Tibial nerve (tissue), 4 donors: ENCODE measurements around the gene GFRAL.

Experiments used
- EP300 ChIP-seq, 2 donors: sonication (generic); formaldehyde crosslinking; IDR thresholded peaks; one replicate each; pipeline ENCODE4 v1.6.1; 2017; ENCODE audit warnings: antibody characterized with exemption in 2 of 2, mild to moderate bottlenecking in 1 of 2
- POLR2A ChIP-seq, 2 donors: fragments of 450-650 bp; IDR thresholded peaks; one replicate each; pipeline ENCODE4 v1.6.1; 2017; ENCODE audit warnings: antibody characterized with exemption in 2 of 2, mild to moderate bottlenecking in 2 of 2, moderate library complexity in 2 of 2
- TF ChIP-seq, protein P1 (sequence below), 5 experiments: fragments of 200-600 bp in 3 of 5; fragments of 450-650 bp in 2 of 5; sonication (generic) in 3 of 5; IDR thresholded peaks; one replicate each; pipeline ENCODE4 v1.5.1; 2016 to 2019; ENCODE audit warnings: antibody characterized with exemption in 5 of 5, mild to moderate bottlenecking in 3 of 5, moderate library complexity in 2 of 5

DNA sequence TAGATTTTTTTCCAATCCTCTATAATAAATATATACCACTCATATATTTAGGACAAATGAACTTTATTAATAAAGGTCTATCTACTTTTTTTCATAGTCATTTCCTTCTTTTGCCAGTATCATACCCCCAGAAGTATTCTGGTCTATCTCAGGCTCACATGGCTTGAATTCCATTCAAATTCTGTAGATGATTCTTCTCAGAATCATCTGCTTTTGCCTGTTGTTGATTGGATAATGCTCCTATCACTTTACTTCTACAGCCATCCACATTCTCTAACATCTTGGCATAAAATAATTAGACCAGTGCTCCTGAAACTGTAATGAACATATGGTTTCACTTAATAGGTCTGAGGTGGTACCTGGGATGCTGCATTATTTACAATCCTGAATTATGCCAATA lies 121.2 kb downstream of the GFRAL start:
- TF ChIP-seq, protein P1, sequence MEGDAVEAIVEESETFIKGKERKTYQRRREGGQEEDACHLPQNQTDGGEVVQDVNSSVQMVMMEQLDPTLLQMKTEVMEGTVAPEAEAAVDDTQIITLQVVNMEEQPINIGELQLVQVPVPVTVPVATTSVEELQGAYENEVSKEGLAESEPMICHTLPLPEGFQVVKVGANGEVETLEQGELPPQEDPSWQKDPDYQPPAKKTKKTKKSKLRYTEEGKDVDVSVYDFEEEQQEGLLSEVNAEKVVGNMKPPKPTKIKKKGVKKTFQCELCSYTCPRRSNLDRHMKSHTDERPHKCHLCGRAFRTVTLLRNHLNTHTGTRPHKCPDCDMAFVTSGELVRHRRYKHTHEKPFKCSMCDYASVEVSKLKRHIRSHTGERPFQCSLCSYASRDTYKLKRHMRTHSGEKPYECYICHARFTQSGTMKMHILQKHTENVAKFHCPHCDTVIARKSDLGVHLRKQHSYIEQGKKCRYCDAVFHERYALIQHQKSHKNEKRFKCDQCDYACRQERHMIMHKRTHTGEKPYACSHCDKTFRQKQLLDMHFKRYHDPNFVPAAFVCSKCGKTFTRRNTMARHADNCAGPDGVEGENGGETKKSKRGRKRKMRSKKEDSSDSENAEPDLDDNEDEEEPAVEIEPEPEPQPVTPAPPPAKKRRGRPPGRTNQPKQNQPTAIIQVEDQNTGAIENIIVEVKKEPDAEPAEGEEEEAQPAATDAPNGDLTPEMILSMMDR (IDR thresholded peaks at IDR 0.05) = no peak
- no peak for TF ChIP-seq EP300 (IDR thresholded peaks at IDR 0.05)
- no peak for TF ChIP-seq POLR2A (IDR thresholded peaks at IDR 0.05)
